GM23338 (cell line): ENCODE measurements around the gene LRRC28. TPM values are rescaled to one million over a fixed set of nuclear protein-coding genes. Genes with fewer than 3 reads are reported as not detected.

Experiments used
- ETS1 ChIP-seq: IDR thresholded peaks from 2 replicates; pipeline ENCODE4 v1.6.1; 2016; ENCODE audit warnings: antibody characterized with exemption
- EZH2 ChIP-seq: fragments of 200-600 bp; sonication (generic); IDR thresholded peaks from one replicate; pipeline ENCODE4 v1.8.0; 2017; ENCODE audit warnings: antibody characterized with exemption, mild to moderate bottlenecking, low read depth; ENCODE audit not compliant: unreplicated experiment
- EZH2phosphoT487 ChIP-seq: fragments of 200-600 bp; sonication (generic); IDR thresholded peaks from one replicate; pipeline ENCODE4 v1.8.1; 2018; ENCODE audit warnings: antibody characterized with exemption; ENCODE audit not compliant: unreplicated experiment
- NANOG ChIP-seq: IDR thresholded peaks from 2 replicates; pipeline ENCODE4 v1.6.1; 2016; ENCODE audit warnings: antibody characterized with exemption, borderline replicate concordance
- STAT1 ChIP-seq: IDR thresholded peaks from one replicate; pipeline ENCODE4 v1.6.1; 2016; ENCODE audit warnings: antibody characterized with exemption; ENCODE audit not compliant: unreplicated experiment
- ZNF462 ChIP-seq: fragments of 250-450 bp; sonication (Bioruptor Pico); IDR thresholded peaks from 2 replicates; pipeline ENCODE4 v1.5.0; 2020; ENCODE audit warnings: mild to moderate bottlenecking, moderate library complexity
- polyA plus RNA-seq: library from polyadenylated mRNA; unstranded; fragments of >200 nt; fragmentation: Nextera tagmentation; extraction: Ambion mirVana; gene quantifications from 2 replicates; pipeline ENCODE4 v1.2.1, GENCODE V29; 2016
- total RNA-seq: library from RNA; depleted of rRNA; stranded (reverse); fragments of >200 nt; shearing (Covaris generic); gene quantifications from 2 replicates; pipeline ENCODE4 v1.2.3, GENCODE V29; 2014
- TF ChIP-seq, protein P1 (sequence below), 2 experiments: fragments of 200-600 bp in 1 of 2; sonication (generic) in 1 of 2; conservative IDR thresholded peaks; 2 replicates each; pipeline versions ENCODE4 v1.5.1 to v1.6.1; 2016 to 2017; ENCODE audit warnings: antibody characterized with exemption in 2 of 2, low read depth in 2 of 2, mild to moderate bottlenecking in 2 of 2, moderate library complexity in 1 of 2

The LRRC28 gene
- total and polyA plus RNA-seq, 2 experiments from 2014 or later: 12.9 to 28.4 TPM

DNA sequence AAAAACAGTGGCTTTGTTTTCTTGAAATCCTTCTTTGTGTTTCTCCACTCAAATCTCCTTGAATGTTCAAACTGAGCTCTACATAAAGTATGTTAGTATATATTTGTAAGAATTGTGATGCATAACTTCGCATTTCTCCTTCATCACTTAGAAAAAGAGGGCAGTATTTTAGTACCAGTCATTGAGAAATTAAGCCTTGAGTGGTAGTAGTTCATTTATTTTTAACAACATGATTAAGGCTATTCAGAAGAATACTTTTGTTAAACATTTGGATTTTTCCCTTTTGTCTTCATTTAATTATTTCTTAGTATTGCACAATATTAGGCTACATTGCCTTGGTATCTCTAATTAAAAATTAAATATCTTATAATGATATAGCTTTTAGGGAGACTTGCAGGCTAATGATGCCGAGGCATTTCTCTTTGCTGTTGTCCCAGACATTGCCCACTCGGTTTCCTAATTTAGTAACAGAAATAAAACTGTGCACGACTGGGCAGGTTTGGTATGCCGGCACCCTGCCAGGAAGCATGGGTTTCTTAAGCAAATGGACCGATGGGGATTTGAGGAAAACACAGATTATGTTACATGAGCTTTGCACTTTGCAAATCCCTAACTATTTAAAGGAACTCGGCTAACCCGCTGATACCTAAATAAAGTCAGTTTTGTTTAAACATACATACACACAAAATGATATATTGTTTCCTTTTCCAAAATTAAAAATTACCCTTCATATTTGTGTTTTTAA is 54.7 kb downstream of the LRRC28 start (continued):
- TF ChIP-seq, protein P1, sequence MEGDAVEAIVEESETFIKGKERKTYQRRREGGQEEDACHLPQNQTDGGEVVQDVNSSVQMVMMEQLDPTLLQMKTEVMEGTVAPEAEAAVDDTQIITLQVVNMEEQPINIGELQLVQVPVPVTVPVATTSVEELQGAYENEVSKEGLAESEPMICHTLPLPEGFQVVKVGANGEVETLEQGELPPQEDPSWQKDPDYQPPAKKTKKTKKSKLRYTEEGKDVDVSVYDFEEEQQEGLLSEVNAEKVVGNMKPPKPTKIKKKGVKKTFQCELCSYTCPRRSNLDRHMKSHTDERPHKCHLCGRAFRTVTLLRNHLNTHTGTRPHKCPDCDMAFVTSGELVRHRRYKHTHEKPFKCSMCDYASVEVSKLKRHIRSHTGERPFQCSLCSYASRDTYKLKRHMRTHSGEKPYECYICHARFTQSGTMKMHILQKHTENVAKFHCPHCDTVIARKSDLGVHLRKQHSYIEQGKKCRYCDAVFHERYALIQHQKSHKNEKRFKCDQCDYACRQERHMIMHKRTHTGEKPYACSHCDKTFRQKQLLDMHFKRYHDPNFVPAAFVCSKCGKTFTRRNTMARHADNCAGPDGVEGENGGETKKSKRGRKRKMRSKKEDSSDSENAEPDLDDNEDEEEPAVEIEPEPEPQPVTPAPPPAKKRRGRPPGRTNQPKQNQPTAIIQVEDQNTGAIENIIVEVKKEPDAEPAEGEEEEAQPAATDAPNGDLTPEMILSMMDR (conservative IDR thresholded peaks at IDR 0.05; ENCODE audit: low read depth in 2 of 2): no peak
- no peak for TF ChIP-seq STAT1
- no peak for TF ChIP-seq EZH2
- TF ChIP-seq NANOG: no peak
- no peak for TF ChIP-seq ETS1
- no peak for TF ChIP-seq EZH2phosphoT487
- no peak for TF ChIP-seq ZNF462 (CRISPR knock-in tag)
